WTC11 (cell line): ENCODE measurements around the gene TIGAR. TPM values are rescaled to one million over a fixed set of nuclear protein-coding genes. Genes with fewer than 3 reads are reported as not detected.
A peak's percentile ranks its signal among the peaks of the same experiment; 100 is the strongest.

Experiments used
- ATAC-seq: fragments of 200-7000 bp; cut with Tn5 transposase; 2 replicates; pipeline ENCODE4 v1.10.0; 2021; ENCODE audit warnings: mild to moderate bottlenecking, moderate library complexity
- CTCF ChIA-PET: fragments of 300-600 bp; sonication (Branson Sonifier 250); formaldehyde crosslinking; loops from one replicate; lab custom pipeline; 2021; ENCODE audit warnings: antibody characterized with exemption; lab: Charles Lee
- POLR2A ChIA-PET: fragments of 350-600 bp; sonication (Branson Sonifier 250); formaldehyde crosslinking; loops from one replicate; lab custom pipeline; 2021; ENCODE audit warnings: antibody characterized with exemption; lab: Charles Lee
- DNase-seq: peaks from one replicate; pipeline ENCODE4 v3.0.0; 2021; ENCODE audit warnings: low spot score
- H3K27ac Mint-ChIP-seq: 2 replicates; pipeline ENCODE4 v1.8.0; 2021; ENCODE audit warnings: mixed read lengths
- H3K27me3 Mint-ChIP-seq: 2 replicates; pipeline ENCODE4 v1.8.0; 2021; ENCODE audit warnings: low read depth, mild to moderate bottlenecking, moderate library complexity, mixed read lengths
- H3K36me3 Mint-ChIP-seq: 2 replicates; pipeline ENCODE4 v1.8.0; 2021; ENCODE audit warnings: mixed read lengths
- H3K4me1 Mint-ChIP-seq: 2 replicates; pipeline ENCODE4 v1.8.0; 2022; ENCODE audit warnings: mixed read lengths
- H3K4me3 Mint-ChIP-seq: 2 replicates; pipeline ENCODE4 v1.8.0; 2021; ENCODE audit warnings: mild to moderate bottlenecking, moderate library complexity, mixed read lengths
- H3K9me3 Mint-ChIP-seq: 2 replicates; pipeline ENCODE4 v1.8.0; 2021; ENCODE audit warnings: mixed read lengths
- CDX4 ChIP-seq: fragments of 250-450 bp; sonication (Bioruptor Pico); IDR thresholded peaks from 2 replicates; pipeline ENCODE4 v1.9.0; 2021; ENCODE audit warnings: moderate library complexity, mild to moderate bottlenecking, inconsistent platforms, borderline replicate concordance
- E2F5 ChIP-seq: sonication (generic); formaldehyde crosslinking; IDR thresholded peaks from 2 replicates; pipeline ENCODE4 v1.8.1; 2022; ENCODE audit warnings: mild to moderate bottlenecking, moderate library complexity, missing genetic modification reagents
- ERG ChIP-seq: fragments of 250-450 bp; sonication (Bioruptor Pico); IDR thresholded peaks from 2 replicates; pipeline ENCODE4 v1.8.0; 2021; ENCODE audit warnings: mild to moderate bottlenecking
- ETV6 ChIP-seq: sonication (generic); formaldehyde crosslinking; IDR thresholded peaks from 2 replicates; pipeline ENCODE4 v1.8.1; 2022; ENCODE audit warnings: mild to moderate bottlenecking, missing genetic modification reagents
- FOXP1 ChIP-seq: sonication (generic); formaldehyde crosslinking; IDR thresholded peaks from 2 replicates; pipeline ENCODE4 v1.8.0; 2022; ENCODE audit warnings: missing genetic modification reagents, mild to moderate bottlenecking, moderate library complexity, borderline replicate concordance
- NFATC4 ChIP-seq: fragments of 250-450 bp; sonication (Bioruptor Pico); IDR thresholded peaks from 2 replicates; pipeline ENCODE4 v1.9.0; 2021; ENCODE audit warnings: mild to moderate bottlenecking
- PRDM15 ChIP-seq: sonication (generic); formaldehyde crosslinking; IDR thresholded peaks from 2 replicates; pipeline ENCODE4 v1.8.0; 2022; ENCODE audit warnings: missing genetic modification reagents
- PREB ChIP-seq: sonication (generic); formaldehyde crosslinking; IDR thresholded peaks from 2 replicates; pipeline ENCODE4 v1.8.1; 2022; ENCODE audit warnings: mild to moderate bottlenecking, missing genetic modification reagents, moderate library complexity, borderline replicate concordance
- TEAD4 ChIP-seq: sonication (generic); formaldehyde crosslinking; IDR thresholded peaks from 2 replicates; pipeline ENCODE4 v1.8.0; 2022; ENCODE audit warnings: mild to moderate bottlenecking, missing genetic modification reagents
- USF1 ChIP-seq: sonication (generic); formaldehyde crosslinking; IDR thresholded peaks from 2 replicates; pipeline ENCODE4 v1.8.0; 2022; ENCODE audit warnings: mild to moderate bottlenecking, missing genetic modification reagents
- ZBTB21 ChIP-seq: sonication (generic); formaldehyde crosslinking; IDR thresholded peaks from 2 replicates; pipeline ENCODE4 v1.8.1; 2023; ENCODE audit warnings: mild to moderate bottlenecking, missing genetic modification reagents, borderline replicate concordance
- ZNF219 ChIP-seq: sonication (generic); formaldehyde crosslinking; IDR thresholded peaks from 2 replicates; pipeline ENCODE4 v1.8.0; 2023; ENCODE audit warnings: missing genetic modification reagents, mild to moderate bottlenecking, borderline replicate concordance
- ZNF281 ChIP-seq: sonication (generic); formaldehyde crosslinking; IDR thresholded peaks from 2 replicates; pipeline ENCODE4 v1.8.0; 2023; ENCODE audit warnings: mild to moderate bottlenecking, missing genetic modification reagents
- total RNA-seq: library from RNA; stranded (reverse); gene quantifications from 3 replicates; pipeline ENCODE4 v1.2.3, GENCODE V29; 2021

Gene TIGAR
- total RNA-seq, 1 experiment from 2014 or later: 26.7 TPM

GRCh38 chr12:4293966-4294505 is 27.0 kb upstream of the TIGAR start:
- DNase-seq (peak; percentile 8), ATAC-seq (peak; percentile 20; the same call in 1 of the 2 replicates)
- Mint-ChIP-seq H3K4me3 (no peak overlapping the region), H3K27ac (peak overlapping the region; percentile 96), H3K36me3 (peaks cover 83% of the 10 kb centered on the region), H3K27me3 (no peaks in the 10 kb centered on the region), H3K9me3 (no peaks in the 10 kb centered on the region), H3K4me1 (peaks cover 41% of the 10 kb centered on the region)
- TF ChIP-seq CDX4 (CRISPR knock-in tag): no peak
- TF ChIP-seq E2F5 (CRISPR knock-in tag): no peak
- no peak for TF ChIP-seq PREB (CRISPR knock-in tag)
- no peak for TF ChIP-seq FOXP1 (CRISPR knock-in tag)
- no peak for TF ChIP-seq TEAD4 (CRISPR knock-in tag)
- no peak for TF ChIP-seq ZNF219 (CRISPR knock-in tag)
- no peak for TF ChIP-seq ZNF281 (CRISPR knock-in tag)
- TF ChIP-seq ERG (CRISPR knock-in tag): no peak
- no peak for TF ChIP-seq ZBTB21
- TF ChIP-seq ETV6 (CRISPR knock-in tag): no peak
- no peak for TF ChIP-seq PRDM15
- TF ChIP-seq NFATC4: no peak
- TF ChIP-seq USF1 (CRISPR knock-in tag): no peak
- CTCF ChIA-PET: interaction anchor here (0.8 to 1.7 kb wide), 4 partner anchors 16 to 19 kb away, joined by 4 to 12 read pairs (median 4); no protein-coding TSS in a partner anchor
- POLR2A ChIA-PET: interaction anchor here (0.5 to 1.4 kb wide), 5 partner anchors 11 to 263 kb away, joined by 3 to 6 read pairs (median 5); no protein-coding TSS in a partner anchor
